LNCaP clone FGC (cell line): Measurements from ENCODE around the gene PLEKHG7.
"Not testable (repeated sequence)": the region's sequence is repeated elsewhere in the genome, so short reads cannot be mapped to it uniquely, and the experiment has no call there.

Source experiments
- DNase-seq: peaks from one replicate; pipeline ENCODE4 v3.0.0-alpha.2; 2011; ENCODE audit warnings: low read depth
- H3K4me3 ChIP-seq: 2 replicates; pipeline ENCODE4 v1.5.1; 2011; ENCODE audit warnings: mild to moderate bottlenecking, low read depth, low read length, control low read depth
- TF ChIP-seq, protein P1 (sequence below): IDR thresholded peaks from 2 replicates; pipeline ENCODE4 v1.5.1; 2012; ENCODE audit warnings: mild to moderate bottlenecking; ENCODE audit not compliant: control insufficient read depth, insufficient read depth; ENCODE audit errors: extremely low read depth

The PLEKHG7 gene

DNA sequence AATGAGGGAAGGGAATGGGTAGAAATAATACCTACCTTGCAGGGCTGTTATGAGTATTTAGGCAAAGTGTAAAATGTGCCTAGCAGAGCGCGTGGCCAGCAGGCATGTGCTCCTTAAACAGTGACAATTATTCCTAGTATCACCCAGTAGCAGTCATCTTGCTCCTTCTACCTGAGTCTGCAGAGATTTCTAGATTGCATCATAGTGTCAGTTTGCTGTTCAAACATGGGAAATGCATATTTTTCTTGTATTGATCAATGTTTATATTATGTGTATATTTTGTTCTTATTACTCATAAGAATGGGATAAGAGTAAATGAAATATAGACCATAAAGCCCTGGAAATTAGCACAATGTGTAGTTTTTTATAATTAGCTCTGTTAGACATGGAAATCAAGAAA lies 37.3 kb upstream of the PLEKHG7 start:
- H3K4me3 ChIP-seq = no peak overlapping the region
- TF ChIP-seq, protein P1, sequence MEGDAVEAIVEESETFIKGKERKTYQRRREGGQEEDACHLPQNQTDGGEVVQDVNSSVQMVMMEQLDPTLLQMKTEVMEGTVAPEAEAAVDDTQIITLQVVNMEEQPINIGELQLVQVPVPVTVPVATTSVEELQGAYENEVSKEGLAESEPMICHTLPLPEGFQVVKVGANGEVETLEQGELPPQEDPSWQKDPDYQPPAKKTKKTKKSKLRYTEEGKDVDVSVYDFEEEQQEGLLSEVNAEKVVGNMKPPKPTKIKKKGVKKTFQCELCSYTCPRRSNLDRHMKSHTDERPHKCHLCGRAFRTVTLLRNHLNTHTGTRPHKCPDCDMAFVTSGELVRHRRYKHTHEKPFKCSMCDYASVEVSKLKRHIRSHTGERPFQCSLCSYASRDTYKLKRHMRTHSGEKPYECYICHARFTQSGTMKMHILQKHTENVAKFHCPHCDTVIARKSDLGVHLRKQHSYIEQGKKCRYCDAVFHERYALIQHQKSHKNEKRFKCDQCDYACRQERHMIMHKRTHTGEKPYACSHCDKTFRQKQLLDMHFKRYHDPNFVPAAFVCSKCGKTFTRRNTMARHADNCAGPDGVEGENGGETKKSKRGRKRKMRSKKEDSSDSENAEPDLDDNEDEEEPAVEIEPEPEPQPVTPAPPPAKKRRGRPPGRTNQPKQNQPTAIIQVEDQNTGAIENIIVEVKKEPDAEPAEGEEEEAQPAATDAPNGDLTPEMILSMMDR = no peak
- no peak for DNase-seq

GRCh38 chr12:92668739-92669138 lies 34.0 kb upstream of the PLEKHG7 start:
- H3K4me3 ChIP-seq = no peak overlapping the region
- DNase-seq = no peak
- TF ChIP-seq, protein P1 = no peak

GRCh38 chr12:92671524-92671923 lies 31.3 kb upstream of the PLEKHG7 start:
- not testable (repeated sequence) for H3K4me3 ChIP-seq, DNase-seq

GRCh38 chr12:92673756-92674155 lies 29.0 kb upstream of the PLEKHG7 start:
- TF ChIP-seq, protein P1 = no peak
- no peak for DNase-seq
- no peak overlapping the region for H3K4me3 ChIP-seq

- no peak for DNase-seq
- H3K4me3 ChIP-seq = no peak overlapping the region
- TF ChIP-seq, protein P1 = no peak
These were observed 28.3 kb upstream of the PLEKHG7 start for GRCh38 chr12:92674500-92674899.

- TF ChIP-seq, protein P1 = no peak
- no peak overlapping the region for H3K4me3 ChIP-seq
- DNase-seq = no peak
These were observed 27.5 kb upstream of the PLEKHG7 start for GRCh38 chr12:92675092-92675865.

GRCh38 chr12:92676710-92677109 lies 26.1 kb upstream of the PLEKHG7 start:
- TF ChIP-seq, protein P1 = no peak
- DNase-seq = no peak
- H3K4me3 ChIP-seq = no peak overlapping the region
